Iris pigment epithelial cell (primary cell): ENCODE measurements around the gene SULT4A1.
A peak's percentile ranks its signal among the peaks of the same experiment; 100 is the strongest.

Experiments used
- DNase-seq: peaks from one replicate; pipeline ENCODE4 v3.0.0-alpha.2; 2011; ENCODE audit warnings: low read depth

SULT4A1 gene

GRCh38 chr22:43860126-43860525, 2.2 kb downstream of the SULT4A1 start:
- DNase-seq: no peak

- no peak for DNase-seq
Measured at GRCh38 chr22:43859621-43860020, 2.7 kb downstream of the SULT4A1 start.

- no peak for DNase-seq
Measured at GRCh38 chr22:43859176-43859575, 3.1 kb downstream of the SULT4A1 start.

GRCh38 chr22:43858156-43858895, 4.0 kb downstream of the SULT4A1 start:
- no peak for DNase-seq

GRCh38 chr22:43857367-43857766, 4.9 kb downstream of the SULT4A1 start:
- no peak for DNase-seq

GRCh38 chr22:43855431-43855830, 6.9 kb downstream of the SULT4A1 start:
- DNase-seq: no peak

- no peak for DNase-seq
Measured at GRCh38 chr22:43854786-43855271, 7.5 kb downstream of the SULT4A1 start.

- no peak for DNase-seq
Measured at GRCh38 chr22:43854121-43854785, 8.1 kb downstream of the SULT4A1 start.

GRCh38 chr22:43853328-43853931, 8.9 kb downstream of the SULT4A1 start:
- no peak for DNase-seq

GRCh38 chr22:43852573-43853327, 9.6 kb downstream of the SULT4A1 start:
- no peak for DNase-seq

GRCh38 chr22:43851979-43852307, 10.4 kb downstream of the SULT4A1 start:
- DNase-seq: no peak

- DNase-seq: no peak
Measured at GRCh38 chr22:43851058-43851978, 11.0 kb downstream of the SULT4A1 start.

GRCh38 chr22:43850529-43850928, 11.8 kb downstream of the SULT4A1 start:
- no peak for DNase-seq

- DNase-seq: no peak
Measured at GRCh38 chr22:43849731-43850130, 12.6 kb downstream of the SULT4A1 start.

- peak; percentile 39 for DNase-seq
Measured at GRCh38 chr22:43848366-43849171, 13.7 kb downstream of the SULT4A1 start.

- DNase-seq: no peak
Measured at GRCh38 chr22:43847376-43848289, 14.7 kb downstream of the SULT4A1 start.

- DNase-seq: no peak
Measured at GRCh38 chr22:43846966-43847365, 15.3 kb downstream of the SULT4A1 start.

- DNase-seq: no peak
Measured at GRCh38 chr22:43845981-43846380, 16.3 kb downstream of the SULT4A1 start.
